Measurements from ENCODE around the gene CPM.

Gene CPM

GRCh38 chr12:68888243-68888642, 44.7 kb downstream of the CPM start:
- no peak for DNase-seq (ENCODE audit: low read depth in 1 of 2, low spot score in 1 of 2)
- no peak overlapping the region for H3K4me3 ChIP-seq (replicated peaks; ENCODE audit: insufficient read depth, low read length)
- no peak overlapping the region for H3K27ac ChIP-seq (replicated peaks)
- H3K27me3 ChIP-seq (ENCODE audit: insufficient read depth, poor library complexity, severe bottlenecking): no peaks in the 10 kb centered on the region
- TF ChIP-seq GABPA (IDR thresholded peaks at IDR 0.05; ENCODE audit: low read depth) (no peak), REST (IDR thresholded peaks at IDR 0.05; ENCODE audit: insufficient replicate concordance, low read depth) (no peak), POLR2AphosphoS5 (IDR thresholded peaks at IDR 0.05; ENCODE audit: low read depth) (no peak), SPI1 (IDR thresholded peaks at IDR 0.05; ENCODE audit: borderline replicate concordance, low read depth) (no peak)
- TF ChIP-seq, protein P1, sequence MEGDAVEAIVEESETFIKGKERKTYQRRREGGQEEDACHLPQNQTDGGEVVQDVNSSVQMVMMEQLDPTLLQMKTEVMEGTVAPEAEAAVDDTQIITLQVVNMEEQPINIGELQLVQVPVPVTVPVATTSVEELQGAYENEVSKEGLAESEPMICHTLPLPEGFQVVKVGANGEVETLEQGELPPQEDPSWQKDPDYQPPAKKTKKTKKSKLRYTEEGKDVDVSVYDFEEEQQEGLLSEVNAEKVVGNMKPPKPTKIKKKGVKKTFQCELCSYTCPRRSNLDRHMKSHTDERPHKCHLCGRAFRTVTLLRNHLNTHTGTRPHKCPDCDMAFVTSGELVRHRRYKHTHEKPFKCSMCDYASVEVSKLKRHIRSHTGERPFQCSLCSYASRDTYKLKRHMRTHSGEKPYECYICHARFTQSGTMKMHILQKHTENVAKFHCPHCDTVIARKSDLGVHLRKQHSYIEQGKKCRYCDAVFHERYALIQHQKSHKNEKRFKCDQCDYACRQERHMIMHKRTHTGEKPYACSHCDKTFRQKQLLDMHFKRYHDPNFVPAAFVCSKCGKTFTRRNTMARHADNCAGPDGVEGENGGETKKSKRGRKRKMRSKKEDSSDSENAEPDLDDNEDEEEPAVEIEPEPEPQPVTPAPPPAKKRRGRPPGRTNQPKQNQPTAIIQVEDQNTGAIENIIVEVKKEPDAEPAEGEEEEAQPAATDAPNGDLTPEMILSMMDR (IDR thresholded peaks at IDR 0.05; ENCODE audit: insufficient read depth, low read length): no peak

GRCh38 chr12:68887641-68888040, 45.3 kb downstream of the CPM start:
- TF ChIP-seq POLR2AphosphoS5 (IDR thresholded peaks at IDR 0.05; ENCODE audit: low read depth) (no peak), REST (IDR thresholded peaks at IDR 0.05; ENCODE audit: insufficient replicate concordance, low read depth) (no peak), SPI1 (IDR thresholded peaks at IDR 0.05; ENCODE audit: borderline replicate concordance, low read depth) (no peak)
- DNase-seq (ENCODE audit: low read depth in 1 of 2, low spot score in 1 of 2): no peak
- H3K27me3 ChIP-seq (ENCODE audit: insufficient read depth, poor library complexity, severe bottlenecking): no peaks in the 10 kb centered on the region
- no peak overlapping the region for H3K27ac ChIP-seq (replicated peaks)
- H3K4me3 ChIP-seq (replicated peaks; ENCODE audit: insufficient read depth, low read length): no peak overlapping the region

DNA sequence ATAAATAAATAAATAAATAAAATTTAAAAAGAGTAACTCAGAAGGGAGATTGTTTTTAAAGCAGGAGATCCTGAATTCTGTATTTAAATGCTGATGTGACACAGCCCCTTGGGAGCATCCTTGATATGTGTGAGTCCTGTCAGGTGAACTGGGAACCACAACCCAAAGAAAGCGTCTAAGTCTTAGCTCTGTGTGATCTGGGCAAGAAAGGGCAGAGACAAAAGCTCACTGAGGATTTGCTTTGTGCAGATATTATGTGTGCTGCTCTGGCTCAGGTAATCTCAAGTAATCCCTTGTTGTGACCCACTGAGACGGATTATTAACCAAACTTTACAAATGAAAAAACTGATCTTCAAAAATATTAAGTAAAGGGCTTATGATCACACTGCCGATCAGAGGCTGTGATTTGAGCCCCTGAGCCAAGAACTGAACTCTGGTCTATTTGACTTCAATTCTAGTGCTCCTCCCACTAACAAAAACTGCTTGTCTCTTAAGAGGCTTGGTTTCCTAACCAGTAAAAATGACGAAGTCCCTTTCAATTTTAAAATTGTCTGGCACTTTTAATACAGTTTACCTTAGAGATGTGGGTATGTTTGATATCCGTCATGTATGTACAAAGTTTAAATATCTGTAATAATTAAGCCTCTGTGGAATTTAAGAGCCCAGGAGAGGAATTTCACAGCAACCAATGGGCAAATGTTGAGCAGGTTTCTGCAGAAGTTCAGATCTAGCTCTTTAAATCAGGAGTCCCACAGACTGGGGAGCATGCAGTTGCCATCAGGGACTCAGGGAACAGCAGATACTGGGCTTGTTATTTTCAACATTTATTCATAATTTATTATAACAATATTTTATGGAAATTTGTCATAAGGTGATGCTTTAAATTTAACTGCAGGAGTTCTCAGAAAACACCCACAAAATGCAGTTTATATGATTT, 46.1 kb downstream of the CPM start:
- H3K27me3 ChIP-seq (ENCODE audit: insufficient read depth, poor library complexity, severe bottlenecking): no peaks in the 10 kb centered on the region
- DNase-seq (ENCODE audit: low read depth in 1 of 2, low spot score in 1 of 2): no peak
- H3K4me3 ChIP-seq (replicated peaks; ENCODE audit: insufficient read depth, low read length): no peak overlapping the region
- TF ChIP-seq POLR2AphosphoS5 (IDR thresholded peaks at IDR 0.05; ENCODE audit: low read depth) (no peak), GABPA (IDR thresholded peaks at IDR 0.05; ENCODE audit: low read depth) (no peak), SPI1 (IDR thresholded peaks at IDR 0.05; ENCODE audit: borderline replicate concordance, low read depth) (no peak), REST (IDR thresholded peaks at IDR 0.05; ENCODE audit: insufficient replicate concordance, low read depth) (no peak)
- TF ChIP-seq, protein P1 (IDR thresholded peaks at IDR 0.05; ENCODE audit: insufficient read depth, low read length): no peak
- H3K27ac ChIP-seq (replicated peaks): no peak overlapping the region

Measured in HL-60 (cell line).